Measurements from ENCODE around the gene FHL1.

DNA sequence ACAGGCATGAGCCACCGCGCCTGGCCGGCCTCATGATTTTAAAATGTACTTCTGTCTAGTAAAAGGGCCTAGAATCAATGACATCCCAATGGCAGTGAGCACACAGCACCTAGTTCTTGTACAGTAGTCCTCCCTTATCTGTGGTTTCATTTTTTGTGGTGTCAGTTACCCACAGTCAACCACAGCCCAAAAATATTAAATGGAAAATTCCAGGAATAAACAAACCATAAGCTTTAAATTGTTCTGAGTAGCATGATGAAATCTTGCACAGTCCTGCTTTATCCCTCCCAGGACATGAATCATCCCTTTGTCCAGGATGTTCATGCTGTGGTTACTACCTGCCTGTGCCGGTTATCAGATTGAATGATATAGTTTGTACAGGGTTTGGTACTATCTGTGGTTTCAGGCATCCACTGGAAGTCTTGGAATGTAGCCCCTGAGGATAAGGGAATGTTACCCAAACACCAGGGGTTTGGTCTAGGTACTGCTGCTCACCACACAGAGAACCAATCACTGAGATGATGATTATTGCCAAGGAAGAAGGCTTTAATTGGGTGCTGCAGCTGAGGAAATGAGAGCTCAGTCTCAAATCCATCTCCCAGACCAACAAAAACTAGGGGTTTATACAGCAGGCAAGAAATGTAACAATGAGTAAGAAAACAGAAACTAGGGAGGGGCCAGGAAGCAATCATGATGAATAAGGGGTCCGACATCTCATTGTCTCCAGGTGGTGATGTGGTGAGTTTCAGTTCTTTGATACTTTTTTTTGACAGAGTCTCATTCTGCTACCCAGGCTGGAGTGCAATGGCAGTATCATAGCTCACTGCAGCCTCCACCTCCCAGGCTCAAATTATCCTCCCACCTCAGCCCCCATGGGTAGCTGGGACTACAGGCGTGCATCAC is 16.2 kb upstream of the FHL1 start:
- TF ChIP-seq CTCF (IDR thresholded peaks at IDR 0.05) (no peak), POLR2A (IDR thresholded peaks at IDR 0.05) (no peak)

Data from lower leg skin (tissue), 3 donors.